GM19372 (cell line): Measurements from ENCODE around the gene SLC17A3.

Source experiments
- ATAC-seq: cut with Tn5 transposase; IDR thresholded peaks from one replicate; pipeline ENCODE4 v1.9.1; 2021; ENCODE audit warnings: mild to moderate bottlenecking, low read depth, moderate library complexity; ENCODE audit not compliant: unreplicated experiment

Gene SLC17A3

DNA sequence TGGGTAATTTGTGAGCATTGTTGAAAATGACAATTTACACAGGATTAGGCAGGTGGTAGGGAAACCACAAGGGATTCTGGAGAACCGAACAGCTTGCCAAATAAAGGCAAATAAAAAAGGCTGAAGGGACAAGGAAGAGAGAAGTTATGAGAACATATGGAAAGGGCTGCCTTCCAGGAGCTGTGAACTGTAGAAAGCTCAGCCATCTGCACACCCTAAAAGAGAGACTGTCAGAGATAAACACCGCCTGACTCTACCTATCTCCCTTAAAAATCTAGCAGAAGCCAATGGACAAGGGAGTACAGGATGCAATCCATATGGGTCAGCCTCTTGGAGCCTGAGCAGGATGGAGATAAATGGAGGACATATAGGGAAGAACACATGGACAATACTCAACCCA is 29.5 kb downstream of the SLC17A3 start:
- ATAC-seq = no peak

DNA sequence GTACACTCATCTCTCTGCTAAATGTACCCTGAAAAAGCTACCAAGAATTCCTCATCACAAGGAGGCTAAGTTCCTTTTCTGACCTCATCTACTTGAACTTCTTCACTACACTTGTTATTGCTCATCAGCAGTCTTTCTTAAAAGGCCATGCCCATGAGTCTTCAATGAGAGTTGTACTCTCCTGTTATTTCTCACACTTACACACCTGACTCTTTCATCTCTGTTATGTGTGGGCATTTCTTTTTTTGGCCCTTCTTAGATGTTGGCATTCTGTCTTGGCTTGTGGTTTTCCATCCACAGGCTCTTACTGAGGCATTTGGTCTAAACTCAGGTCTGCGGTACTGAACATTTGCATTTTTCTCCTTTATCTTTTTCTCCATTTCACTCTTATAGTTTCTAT is 31.5 kb downstream of the SLC17A3 start:
- ATAC-seq = no peak

DNA sequence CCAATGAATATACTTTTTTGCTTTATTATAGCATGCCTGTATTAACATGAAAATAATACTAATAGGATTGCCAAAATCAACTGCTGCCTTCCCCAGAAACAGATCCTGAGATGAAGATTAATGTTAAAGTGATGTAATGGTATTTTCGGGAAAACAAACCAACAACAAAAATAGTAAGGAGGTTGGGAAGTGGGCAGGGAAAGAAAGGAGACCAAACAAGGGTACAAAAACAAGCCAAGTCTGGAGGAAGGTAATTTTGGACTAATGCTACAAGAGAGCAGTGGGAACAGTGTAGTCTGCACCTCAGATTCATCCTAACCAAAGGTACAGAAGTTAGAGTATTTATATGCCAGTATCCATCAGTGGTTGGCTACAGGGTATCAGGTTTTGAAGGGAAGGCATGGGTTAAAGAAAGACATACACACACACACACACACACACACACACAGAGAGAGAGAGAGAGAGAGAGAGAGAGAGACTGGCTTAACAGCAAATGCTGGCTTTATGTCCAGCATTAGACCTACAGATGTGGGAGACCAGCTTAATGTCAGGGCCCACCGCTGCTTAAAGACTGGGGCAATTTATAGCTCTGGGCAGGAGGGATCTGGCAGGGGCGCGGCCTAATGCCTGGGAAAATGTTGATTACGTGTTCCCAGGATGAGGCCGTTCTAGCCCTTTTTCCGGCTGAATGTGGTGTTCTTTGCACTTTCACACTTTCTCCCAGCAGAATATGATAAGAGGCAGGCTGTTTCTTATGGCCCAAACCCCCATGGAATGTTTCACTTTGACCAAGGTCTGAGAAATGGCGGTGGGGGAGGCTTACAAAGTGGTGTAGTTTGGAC is 38.4 kb downstream of the SLC17A3 start:
- no peak for ATAC-seq

GRCh38 chr6:25834950-25835349 is 39.1 kb downstream of the SLC17A3 start:
- ATAC-seq = no peak

- no peak for ATAC-seq
Observed at GRCh38 chr6:25833136-25833535, 40.9 kb downstream of the SLC17A3 start.

DNA sequence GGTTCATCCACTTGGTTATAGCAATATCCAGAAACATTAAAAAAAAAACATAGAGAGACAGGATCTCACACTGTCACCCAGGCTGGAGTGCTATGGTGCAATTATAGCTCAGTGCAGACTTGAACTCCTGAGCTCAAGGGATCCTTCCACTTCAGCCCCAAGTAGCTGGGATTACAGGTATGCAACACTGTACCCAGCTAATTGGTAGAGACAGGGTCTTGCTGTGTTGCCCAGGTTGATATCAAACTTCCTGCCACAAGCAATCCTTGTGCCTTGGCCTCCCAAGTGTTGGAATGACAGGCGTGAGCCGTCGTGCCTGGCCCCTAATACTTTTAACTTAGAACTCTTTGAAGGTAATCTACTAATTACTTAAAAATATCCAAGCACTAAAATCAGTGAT is 41.4 kb downstream of the SLC17A3 start:
- no peak for ATAC-seq

GRCh38 chr6:25832307-25832662 is 41.8 kb downstream of the SLC17A3 start:
- no peak for ATAC-seq

- no peak for ATAC-seq
Observed at GRCh38 chr6:25831532-25832306, 42.3 kb downstream of the SLC17A3 start, which contains the start of gene SLC17A1. TSS of gene SLC17A1 (minus strand) at chr6:25832052. CDS start at chr6:25830557, 1,495 bp downstream.

- ATAC-seq = no peak
Observed at GRCh38 chr6:25830458-25830857, 43.6 kb downstream of the SLC17A3 start.

DNA sequence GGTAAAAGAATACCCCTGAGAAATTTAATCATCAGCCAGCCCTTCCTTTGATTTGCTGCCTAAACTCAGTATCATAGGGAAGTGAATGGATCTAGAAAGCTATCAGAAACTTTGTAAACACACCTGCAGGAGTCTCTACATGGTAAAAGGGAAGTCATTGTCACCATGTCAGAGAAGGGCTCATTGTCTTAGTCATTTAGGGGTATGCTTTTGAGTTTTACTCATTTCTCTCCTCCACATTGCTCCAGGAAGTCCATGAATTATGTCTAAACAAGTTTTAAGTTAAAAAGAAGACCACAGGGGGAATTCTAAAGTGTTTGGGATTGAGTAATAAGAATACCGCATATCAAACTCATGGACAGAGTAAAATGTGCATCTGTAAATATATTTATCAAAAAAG is 44.7 kb downstream of the SLC17A3 start:
- no peak for ATAC-seq

GRCh38 chr6:25821341-25821740 is 52.7 kb downstream of the SLC17A3 start:
- ATAC-seq = no peak

- no peak for ATAC-seq
Observed at GRCh38 chr6:25816252-25816651, 57.8 kb downstream of the SLC17A3 start.

DNA sequence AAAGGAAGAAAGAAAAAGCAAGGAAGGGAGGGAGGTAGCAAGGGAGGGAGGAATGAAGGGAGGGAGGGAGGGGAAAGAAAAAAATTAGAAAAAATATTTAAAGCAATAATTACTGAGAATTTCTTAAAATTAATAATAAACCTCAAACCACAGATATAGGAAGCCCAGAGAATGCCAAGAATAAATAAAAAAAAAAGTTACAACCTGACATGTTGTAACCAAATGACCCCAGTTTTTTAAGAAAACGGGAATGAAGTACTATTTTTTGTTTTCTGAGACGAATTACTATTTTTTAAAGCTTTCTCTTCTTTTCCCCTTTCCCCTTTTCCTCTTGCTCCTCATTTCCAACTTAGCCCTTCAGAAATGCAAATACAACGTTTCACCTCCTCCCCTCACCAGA is 58.8 kb downstream of the SLC17A3 start:
- ATAC-seq = no peak

- no peak for ATAC-seq
Observed at GRCh38 chr6:25804804-25805203, 69.2 kb downstream of the SLC17A3 start.

- no peak for ATAC-seq
Observed at GRCh38 chr6:25801436-25801835, 72.6 kb downstream of the SLC17A3 start.
